ENCODE data around the gene MPDZ.

MPDZ gene

DNA sequence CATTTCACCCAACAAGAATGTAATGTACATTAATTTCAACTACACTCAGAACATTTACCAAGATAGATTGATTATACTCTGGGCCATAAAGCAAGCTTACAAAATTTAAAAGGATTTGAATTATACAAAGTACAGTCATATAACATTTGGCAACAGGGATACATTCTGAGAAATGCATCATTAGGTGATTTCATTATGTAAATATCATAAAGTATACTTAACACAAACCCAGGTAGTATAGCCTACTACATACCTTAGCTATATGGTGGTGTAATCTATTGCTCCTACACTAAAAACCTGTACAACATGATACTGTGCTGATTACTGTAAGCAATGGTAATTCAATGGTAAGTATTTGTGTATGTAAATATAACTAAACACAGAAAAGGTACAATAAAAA is 202.9 kb downstream of the MPDZ start:
- Mint-ChIP-seq H3K4me1 (ENCODE audit: low read depth) (no peaks in the 10 kb centered on the region), H3K9me3 (peaks cover 10% of the 10 kb centered on the region), H3K27ac (no peak overlapping the region), H3K27me3 (ENCODE audit: low read depth) (no peaks in the 10 kb centered on the region), H3K4me3 (no peak overlapping the region), H3K36me3 (ENCODE audit: low read depth) (no peaks in the 10 kb centered on the region)

DNA sequence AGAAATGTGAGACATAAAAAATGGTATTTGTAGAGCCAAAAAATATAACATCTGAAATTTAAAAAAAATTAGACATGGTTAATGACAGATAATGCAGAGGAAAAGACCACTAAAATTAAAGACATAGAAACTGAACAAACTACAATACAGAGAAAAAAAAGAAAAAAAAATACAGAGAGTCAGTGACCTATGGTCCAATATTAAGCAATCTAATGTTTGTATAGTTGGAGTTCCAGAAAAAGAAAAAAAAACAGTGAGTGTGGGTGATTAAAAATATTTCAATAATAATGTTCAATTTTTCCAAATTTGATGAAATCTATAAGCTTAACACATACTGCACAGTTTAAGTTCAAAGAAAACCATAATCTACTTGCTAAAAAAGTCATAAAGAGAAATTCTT is 207.6 kb downstream of the MPDZ start:
- Mint-ChIP-seq H3K4me1 (ENCODE audit: low read depth) (no peaks in the 10 kb centered on the region), H3K4me3 (no peak overlapping the region), H3K27me3 (ENCODE audit: low read depth) (no peaks in the 10 kb centered on the region), H3K36me3 (ENCODE audit: low read depth) (no peaks in the 10 kb centered on the region), H3K9me3 (peaks cover 10% of the 10 kb centered on the region), H3K27ac (no peak overlapping the region)

DNA sequence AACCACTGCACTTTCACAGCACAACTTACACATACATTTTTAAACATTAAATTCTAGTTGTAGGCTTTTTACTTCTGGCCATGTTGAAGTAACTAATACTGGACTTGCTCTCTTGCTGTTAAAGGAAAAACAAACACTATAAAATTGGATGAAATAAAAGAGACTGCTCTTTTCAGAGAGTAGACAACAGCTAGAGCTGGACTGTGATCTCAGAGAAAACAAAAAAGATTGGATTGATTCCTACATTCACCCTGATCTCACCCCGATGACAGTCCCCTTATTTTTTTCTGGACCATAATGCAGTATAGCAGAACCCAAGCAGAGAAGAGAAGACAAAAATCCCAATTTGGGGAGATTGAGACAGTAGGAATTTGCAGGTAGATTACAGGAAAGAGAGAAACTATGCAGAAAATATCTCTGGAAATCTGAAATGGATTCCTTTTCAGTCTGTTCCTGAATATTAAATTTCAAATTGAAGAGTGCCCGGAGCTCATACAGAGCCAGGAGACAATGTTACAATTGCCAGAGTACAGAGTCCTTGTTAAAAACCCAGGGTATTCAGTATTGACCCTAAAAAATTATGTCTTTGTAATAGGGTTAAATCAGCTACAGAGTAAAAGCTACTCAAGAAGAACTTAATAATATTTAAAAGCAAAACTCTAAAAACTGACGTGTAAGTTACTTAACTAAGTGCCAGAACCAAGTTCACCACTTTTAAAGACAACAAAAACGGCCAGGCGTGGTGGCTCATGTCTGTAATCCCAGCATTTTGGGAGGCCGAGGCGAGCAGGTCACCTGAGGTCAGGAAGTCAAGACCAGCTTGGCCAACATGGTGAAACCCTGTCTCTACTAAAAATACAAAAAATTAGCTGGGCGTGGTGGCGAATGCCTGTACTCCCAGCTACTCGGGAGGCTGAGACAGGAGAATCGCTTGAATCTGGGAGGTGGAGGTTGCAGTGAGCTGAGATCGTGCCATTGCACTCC is 208.6 kb downstream of the MPDZ start:
- Mint-ChIP-seq H3K4me3 (no peak overlapping the region), H3K9me3 (peaks cover 10% of the 10 kb centered on the region), H3K27me3 (ENCODE audit: low read depth) (no peaks in the 10 kb centered on the region), H3K36me3 (ENCODE audit: low read depth) (no peaks in the 10 kb centered on the region), H3K4me1 (ENCODE audit: low read depth) (no peaks in the 10 kb centered on the region), H3K27ac (no peak overlapping the region)

DNA sequence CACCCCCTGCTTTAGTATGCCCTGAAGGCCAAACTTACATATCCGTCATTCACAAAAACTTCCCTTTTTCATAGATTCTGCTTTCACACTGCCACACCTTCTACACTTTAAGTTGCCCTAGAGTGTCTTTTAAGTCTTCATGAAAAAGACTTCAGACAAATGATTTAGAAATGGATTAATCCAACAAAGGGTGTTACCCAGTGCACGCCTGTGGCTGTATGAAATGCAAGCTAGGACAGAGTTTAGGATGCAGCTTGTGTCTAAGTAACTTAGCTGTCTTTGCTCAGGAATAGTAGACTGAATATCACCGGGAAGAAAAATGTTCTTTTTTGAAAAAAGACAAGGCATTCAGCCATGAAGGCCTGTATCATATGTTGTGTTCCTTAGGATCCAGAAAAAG is 210.0 kb downstream of the MPDZ start:
- Mint-ChIP-seq H3K9me3 (peaks cover 10% of the 10 kb centered on the region), H3K27ac (no peak overlapping the region), H3K4me1 (ENCODE audit: low read depth) (no peaks in the 10 kb centered on the region), H3K4me3 (no peak overlapping the region), H3K36me3 (ENCODE audit: low read depth) (no peaks in the 10 kb centered on the region), H3K27me3 (ENCODE audit: low read depth) (no peaks in the 10 kb centered on the region)

DNA sequence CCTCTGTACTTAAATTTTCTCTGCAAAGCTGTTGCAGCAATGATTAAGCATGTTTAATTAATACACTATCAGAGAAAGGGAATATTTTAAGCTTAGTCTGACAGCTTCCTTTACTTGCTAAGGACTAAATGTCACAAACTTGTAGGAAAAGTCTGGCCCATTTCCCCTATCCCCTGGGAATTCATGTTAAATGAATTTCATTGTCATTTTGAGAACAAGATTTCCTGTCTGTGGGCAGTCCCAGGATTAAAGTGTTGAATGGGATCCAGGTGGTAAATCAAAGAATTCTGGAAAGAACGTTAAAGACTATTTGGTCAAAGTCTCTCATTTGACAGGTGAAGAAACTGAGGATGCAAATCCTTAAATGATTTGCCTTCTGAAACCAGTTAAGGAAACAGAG is 214.8 kb downstream of the MPDZ start:
- Mint-ChIP-seq H3K9me3 (peaks cover 14% of the 10 kb centered on the region), H3K4me1 (ENCODE audit: low read depth) (no peaks in the 10 kb centered on the region), H3K27ac (no peak overlapping the region), H3K27me3 (ENCODE audit: low read depth) (no peaks in the 10 kb centered on the region), H3K36me3 (ENCODE audit: low read depth) (no peaks in the 10 kb centered on the region), H3K4me3 (no peak overlapping the region)

DNA sequence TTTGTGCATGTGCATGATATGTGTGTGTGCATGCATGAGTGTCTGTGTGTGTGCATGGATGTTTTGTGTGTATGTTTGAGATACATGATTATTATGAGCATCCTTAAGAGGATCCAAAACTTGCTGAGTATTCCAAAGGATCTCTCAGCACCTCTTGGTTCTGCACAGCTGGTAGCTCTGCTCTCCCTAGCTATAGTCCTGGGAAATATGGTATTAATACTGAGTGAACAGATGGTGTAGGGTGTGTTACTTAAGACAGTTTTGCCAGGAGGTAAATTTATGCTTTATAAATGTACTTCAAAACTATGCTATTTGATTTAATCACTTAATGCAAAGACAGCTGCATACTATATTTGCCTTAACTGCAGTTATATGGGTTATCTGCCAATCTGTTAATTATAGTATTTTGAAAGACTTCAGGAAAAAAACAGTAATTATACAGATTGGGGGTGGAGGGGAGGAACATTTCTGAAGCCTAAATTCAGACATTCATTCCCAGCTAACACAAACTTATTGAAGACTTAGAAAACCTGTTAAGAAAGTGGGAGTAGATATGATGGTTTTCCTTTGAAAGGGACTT is 215.5 kb downstream of the MPDZ start:
- Mint-ChIP-seq H3K36me3 (ENCODE audit: low read depth) (no peaks in the 10 kb centered on the region), H3K27me3 (ENCODE audit: low read depth) (no peaks in the 10 kb centered on the region), H3K4me1 (ENCODE audit: low read depth) (no peaks in the 10 kb centered on the region), H3K9me3 (peaks cover 15% of the 10 kb centered on the region), H3K4me3 (no peak overlapping the region), H3K27ac (no peak overlapping the region)

DNA sequence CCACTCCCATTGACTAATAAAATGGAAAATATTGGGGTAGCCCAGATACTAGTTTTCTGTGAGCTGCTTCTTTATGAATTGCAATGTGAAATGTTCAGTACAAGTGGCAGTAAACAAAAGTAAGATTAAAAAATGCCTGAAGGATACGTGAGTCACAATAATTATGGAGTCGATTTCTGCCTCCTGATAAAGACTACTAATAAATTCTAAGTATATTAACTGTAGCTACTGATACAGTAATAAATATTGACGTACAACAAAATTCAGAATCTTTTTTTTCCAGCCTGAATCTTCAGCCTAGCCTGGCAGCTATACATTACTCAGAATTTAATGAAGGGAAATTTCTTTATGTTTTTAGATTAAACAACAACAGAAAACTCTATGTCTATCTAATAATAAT is 218.1 kb downstream of the MPDZ start:
- Mint-ChIP-seq H3K27me3 (ENCODE audit: low read depth) (no peaks in the 10 kb centered on the region), H3K27ac (no peak overlapping the region), H3K9me3 (peaks cover 15% of the 10 kb centered on the region), H3K36me3 (ENCODE audit: low read depth) (no peaks in the 10 kb centered on the region), H3K4me1 (ENCODE audit: low read depth) (no peaks in the 10 kb centered on the region), H3K4me3 (no peak overlapping the region)
